Measurements from ENCODE around the gene KCNJ10.

The KCNJ10 gene

DNA sequence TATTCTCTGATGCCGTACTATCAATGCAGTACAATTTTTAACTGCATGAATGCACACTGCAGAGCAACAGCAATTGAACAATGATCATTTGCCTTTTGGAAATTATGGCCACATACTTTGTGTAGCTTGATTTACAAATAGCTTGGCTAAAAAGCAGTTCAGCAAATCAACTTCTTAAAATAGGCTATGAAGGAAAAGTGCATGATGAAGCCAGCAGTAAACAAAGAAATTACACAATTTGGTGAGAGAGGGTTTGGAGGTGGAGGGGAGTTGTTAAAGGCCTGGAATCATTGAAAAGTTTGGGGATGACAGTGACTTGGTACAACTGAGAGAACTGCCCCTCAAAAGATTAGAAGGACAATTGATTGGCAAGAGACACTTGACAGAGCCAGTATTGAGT lies 44.6 kb downstream of the KCNJ10 start:
- DNase-seq (ENCODE audit: extremely low read depth in 1 of 2, low read depth in 1 of 2), result no peak

DNA sequence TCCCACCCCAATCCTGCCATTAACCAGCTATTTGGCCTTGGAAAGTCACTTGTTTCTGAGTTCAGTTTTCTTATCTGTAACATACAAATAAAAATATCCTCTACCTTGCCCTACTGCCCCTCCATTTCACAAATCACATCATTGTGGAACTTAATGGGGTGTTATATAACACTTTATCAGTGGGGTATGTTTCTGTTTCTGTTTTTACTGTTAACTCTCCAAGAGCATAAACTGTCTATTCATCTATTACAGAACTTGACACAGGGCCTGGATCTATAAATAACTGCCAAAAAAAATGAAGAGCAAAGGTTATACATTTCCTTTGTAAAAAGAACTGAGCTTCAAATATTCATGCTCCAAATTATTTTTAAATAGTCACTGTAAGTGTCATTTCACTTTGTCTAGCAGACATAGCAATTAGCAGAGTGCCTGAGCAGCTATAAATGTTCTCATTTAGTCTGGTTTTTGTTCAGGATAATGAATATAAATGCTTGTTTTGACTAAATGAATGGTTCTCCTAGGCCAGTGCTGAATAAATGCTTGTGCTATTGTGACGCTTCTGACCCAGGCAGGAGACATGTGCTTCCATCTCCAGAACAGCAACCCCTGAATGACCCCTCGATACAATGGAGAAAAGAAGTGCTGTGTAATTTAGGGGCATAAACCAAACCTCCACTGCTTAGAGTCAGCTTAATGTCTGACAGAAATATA lies 45.6 kb downstream of the KCNJ10 start:
- no peak for DNase-seq (ENCODE audit: extremely low read depth in 1 of 2, low read depth in 1 of 2)

DNA sequence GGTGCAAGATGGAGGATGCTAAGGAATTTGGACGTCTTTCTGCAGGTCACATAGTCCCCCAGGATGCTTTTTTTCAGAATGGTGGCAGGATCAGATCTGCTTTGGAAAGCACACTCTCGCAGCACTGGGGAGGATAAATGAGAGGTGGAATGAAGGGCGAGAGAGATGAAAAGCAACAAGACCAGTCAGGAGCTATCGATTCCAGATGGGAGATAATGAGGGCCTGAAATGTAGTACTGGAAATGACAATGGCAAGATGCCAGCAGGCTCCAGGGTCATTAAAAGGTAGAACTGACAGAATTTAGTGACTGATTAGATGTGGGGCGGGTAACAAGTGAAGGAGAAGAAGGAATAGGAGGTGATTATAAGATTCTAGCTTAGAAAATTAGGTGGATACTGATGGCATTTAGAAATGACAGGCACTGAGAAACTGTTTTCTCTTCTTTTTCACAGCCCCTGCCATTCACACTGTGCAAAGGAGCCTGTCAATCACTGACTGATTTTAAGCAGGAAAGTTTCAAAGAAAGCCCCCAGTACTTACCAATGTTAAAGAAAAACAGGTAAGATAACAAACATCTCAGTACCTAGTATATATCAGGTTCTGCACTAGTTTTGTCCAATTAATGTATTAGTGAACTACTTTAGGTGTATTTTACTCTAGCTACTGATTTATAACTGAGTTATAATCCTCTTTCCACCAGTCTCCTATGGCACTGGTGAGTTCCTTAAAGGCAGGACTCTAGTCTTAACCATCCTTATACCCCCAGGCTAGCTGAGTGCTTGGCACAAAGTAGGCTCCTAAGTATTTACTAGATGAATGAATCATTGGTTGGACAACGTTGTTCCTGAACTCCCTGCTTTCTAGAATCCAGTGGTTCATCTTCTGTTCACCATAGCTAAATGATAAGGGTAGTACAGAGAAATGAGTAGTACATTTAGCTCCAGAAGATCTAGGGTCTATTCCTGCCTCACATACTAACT lies 47.3 kb downstream of the KCNJ10 start:
- DNase-seq (ENCODE audit: extremely low read depth in 1 of 2, low read depth in 1 of 2), result no peak

DNA sequence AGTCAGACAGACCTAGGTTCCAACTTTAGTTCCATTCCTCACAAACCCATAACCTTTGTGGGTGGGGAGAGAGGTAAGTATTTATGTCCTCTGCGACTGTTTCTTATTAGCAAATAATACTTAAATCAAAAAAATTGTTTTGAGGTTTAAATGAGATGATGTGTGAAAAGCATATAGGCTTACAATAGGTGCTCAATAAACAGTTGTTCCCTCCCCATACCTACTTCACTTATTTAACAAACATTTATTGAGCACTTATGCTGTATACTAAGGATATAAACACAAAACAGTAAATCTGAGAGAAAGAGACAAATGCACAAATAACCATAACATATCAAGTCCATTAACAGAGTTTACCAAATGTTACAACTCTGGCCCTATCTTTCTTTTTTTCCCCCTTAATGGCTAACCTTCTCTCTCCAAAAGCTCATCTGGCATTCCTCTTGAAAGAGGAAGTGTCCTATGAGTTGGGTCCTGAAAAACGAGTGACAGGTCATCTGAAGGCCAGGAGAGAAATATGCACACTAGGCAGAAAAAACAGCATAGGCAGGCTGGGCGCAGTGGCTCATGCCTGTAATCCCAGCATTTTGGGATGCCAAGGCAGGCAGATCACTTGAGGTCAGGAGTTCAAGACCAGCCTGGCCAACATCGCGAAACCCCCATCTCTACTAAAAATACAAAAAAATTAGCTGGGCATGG lies 48.4 kb downstream of the KCNJ10 start:
- no peak for DNase-seq (ENCODE audit: extremely low read depth in 1 of 2, low read depth in 1 of 2)

DNA sequence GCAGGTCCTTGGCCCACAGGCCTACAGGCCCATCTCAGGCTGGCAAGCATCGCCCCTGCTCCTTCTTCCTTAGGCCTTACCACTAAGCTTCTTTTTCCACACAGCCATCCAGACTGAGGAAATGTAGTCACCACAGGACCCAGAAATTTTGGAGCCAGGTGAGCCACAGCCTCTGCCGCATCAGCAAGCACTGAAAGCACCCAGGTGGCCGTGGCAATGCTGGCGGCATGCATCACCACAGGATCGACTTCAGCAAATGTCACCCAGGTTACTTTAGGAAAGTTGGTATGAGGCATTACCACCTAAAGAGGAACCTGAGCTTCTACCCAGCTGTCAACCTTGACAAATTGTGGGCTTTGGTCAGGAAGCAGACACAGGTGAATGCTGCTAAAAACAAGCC lies 49.8 kb downstream of the KCNJ10 start:
- DNase-seq (ENCODE audit: extremely low read depth in 1 of 2, low read depth in 1 of 2), result no peak

DNA sequence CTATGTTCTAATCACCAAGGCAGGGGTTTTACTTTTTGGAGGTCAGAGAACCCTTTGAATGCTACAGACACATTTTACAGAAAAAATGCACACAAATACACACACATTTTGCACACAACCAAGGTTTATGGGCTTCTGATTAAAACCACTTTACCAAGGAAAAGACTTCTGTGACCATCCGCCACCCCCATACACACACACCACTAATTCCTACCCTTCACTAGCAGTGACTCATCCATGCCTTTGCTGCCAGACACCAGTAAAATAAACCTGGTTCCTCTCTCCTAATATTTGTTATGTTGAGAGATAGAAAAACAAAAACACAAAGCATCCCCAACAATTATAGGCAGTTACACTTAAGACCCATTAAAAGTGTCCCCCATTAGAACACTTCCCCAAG lies 51.1 kb downstream of the KCNJ10 start:
- DNase-seq (ENCODE audit: extremely low read depth in 1 of 2, low read depth in 1 of 2), result no peak

DNA sequence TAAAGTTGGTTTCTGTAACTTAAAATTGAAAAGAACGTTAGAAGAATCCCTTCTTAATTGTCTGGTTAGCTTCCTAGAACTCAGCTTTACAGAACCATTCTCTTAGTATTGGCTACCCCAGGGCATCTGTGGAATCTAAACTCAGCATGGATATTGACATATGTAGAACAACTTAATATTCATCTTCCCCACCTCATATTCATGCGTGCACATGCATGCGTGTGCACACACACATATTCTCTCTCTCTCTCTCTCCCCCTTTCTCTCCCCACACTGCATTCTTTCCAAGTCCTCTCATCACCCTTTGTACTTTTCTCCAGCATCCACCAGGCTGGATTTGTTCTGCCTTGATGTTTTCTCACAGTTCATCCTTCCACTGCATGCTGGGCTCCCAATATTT lies 51.6 kb downstream of the KCNJ10 start:
- no peak for DNase-seq (ENCODE audit: extremely low read depth in 1 of 2, low read depth in 1 of 2)

DNA sequence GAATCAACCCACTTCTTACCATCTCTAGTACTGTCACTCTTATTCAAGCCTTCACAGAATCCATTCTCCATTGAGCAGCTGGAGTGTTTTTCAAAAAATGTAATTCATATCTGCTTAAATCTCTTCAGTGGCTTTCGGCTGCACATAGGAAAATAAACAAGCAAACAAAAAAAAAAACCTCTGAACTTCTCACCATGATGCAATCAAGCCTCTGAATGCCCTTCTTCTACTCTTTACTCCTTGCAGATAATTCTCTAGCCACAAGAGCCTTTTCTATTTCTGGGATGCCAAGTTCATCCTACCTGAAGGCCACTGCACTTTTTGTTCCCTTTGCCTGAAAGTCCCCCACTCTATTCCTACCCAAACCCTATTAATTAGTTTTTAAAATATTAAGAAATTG lies 52.4 kb downstream of the KCNJ10 start:
- no peak for DNase-seq (ENCODE audit: extremely low read depth in 1 of 2, low read depth in 1 of 2)

DNA sequence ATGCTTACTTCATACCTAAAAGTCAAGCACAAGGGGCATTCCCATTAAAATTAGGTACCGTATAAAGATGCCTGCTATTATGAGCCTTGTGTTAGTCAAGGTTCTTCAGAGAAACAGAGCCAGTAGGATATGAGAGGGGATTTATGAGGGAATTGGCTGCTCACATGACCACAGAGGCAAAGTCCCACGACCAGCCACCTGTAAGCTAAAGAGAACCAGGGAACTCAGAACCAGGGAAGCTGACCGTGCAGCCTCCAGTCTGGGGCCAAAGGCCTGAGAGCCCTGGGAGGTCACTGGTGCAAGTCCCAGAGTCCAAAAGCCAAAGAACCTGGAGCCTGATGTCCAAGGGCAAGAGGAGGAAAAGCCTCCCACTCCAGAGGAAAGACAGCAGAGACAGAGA lies 58.2 kb downstream of the KCNJ10 start:
- no peak for DNase-seq (ENCODE audit: extremely low read depth in 1 of 2, low read depth in 1 of 2)

DNA sequence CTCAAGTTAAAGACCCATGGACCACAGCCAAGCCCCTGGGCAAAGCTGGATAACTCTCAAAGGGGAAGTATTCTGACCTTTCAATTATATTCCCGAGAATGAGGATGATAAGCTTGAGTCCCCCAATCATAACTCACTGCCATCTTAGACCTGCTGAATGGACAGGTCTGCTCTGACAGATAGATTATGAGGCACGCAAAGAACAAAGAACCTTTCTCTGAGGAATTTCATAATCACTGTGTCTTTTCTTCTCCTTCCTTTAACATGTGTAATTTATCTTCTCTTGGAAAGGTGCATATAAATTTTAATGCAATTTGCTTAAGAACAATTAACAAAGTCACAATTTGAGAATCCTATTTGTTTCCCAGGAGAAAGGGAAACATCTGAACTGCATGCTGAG lies 60.2 kb downstream of the KCNJ10 start:
- DNase-seq (ENCODE audit: extremely low read depth in 1 of 2, low read depth in 1 of 2), result no peak

DNA sequence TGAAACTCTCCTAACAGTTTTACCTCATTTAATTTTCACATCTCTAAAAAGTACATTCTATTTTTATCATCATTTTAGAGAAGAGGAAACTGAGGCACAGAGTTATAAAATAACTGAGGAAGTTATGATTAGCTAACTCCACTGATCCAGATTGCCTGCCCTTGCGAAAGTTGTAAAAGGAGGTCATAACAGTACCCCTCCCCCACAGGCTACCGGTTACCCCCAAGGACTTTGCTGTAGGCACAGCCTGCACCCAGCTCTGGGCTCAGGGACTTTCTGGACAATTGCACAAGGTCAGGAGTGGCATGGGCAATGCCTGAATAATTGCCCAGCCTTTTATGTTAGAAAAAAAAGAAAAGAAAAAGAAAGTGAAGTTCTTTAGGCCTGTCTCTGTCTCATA lies 60.9 kb downstream of the KCNJ10 start:
- no peak for DNase-seq (ENCODE audit: extremely low read depth in 1 of 2, low read depth in 1 of 2)

DNA sequence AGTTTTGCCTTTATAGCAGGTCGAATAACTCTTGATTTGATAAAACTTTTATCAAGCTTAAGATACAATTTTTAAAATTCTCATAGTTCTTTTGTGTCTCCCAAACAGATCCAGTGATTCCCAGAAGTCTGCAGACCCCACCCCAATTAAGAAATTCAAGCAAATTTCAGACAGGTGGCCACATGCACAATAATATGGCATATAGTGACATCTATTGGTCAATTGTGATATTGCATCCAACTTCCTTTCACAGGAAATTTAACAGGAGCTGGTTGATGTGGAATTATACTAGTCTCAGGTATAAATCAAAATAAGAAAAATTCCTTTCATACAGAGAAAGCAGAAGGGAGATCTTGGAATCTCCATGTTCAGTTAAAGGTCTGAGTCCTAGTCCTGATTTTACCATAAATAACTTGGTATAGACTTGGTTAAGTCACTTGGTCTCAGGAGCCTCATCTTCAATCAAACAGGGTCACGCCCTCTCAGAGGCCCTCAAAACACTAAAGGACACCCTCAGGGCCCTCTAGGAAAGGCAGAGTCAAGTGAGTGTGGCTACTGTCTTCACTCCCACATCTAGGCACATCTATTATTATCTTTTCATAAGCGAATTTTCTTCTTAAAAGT lies 62.3 kb downstream of the KCNJ10 start:
- no peak for DNase-seq (ENCODE audit: extremely low read depth in 1 of 2, low read depth in 1 of 2)

DNA sequence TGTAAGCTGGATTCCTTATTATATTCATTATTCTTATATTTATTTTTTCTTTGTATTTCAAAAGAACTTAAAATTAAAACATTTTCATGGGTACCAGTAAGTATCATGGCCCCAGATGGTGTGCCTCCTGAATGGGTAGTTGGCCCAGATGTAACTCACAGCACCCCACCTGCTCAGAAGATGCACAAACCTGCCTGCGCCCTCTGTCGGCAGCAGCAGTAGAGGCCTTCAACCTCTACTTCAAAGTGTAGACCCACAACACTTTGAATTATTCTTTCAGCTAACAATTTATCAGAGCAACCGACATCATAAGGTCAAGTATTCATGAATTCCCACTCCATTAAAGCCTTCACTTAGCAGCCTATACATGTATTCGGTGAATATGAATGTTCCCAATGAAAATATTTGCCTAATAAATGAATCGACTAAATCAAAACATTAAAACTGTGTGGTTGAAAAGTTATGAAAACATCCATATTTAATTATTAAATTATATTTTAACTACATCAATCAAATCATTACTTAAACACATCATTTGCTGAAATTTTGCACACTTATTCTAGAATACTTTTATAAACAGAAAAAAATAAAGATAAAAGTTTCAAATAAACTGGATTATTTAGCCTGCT lies 63.5 kb downstream of the KCNJ10 start:
- DNase-seq (ENCODE audit: extremely low read depth in 1 of 2, low read depth in 1 of 2), result peak; percentile 18 to 54

DNA sequence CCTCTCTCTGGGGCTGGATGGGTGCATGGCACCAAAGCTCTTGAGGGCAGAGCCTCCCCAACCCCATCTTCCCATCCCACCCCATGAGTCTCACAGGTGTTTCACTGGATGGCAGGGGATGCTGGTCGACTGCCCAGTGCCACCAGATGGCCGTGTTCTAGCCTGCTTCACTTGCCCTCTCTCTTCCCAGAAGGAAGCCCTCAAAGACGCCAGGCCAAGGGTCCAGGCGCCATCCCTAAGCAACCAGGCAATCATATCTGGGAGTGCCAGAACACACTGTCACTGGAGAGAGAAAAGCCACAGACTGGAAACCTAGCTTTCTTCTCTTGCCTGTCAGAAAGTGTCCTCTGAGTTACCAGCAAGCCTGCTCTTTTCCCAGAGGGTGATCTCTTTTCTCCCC lies 64.9 kb downstream of the KCNJ10 start:
- no peak for DNase-seq (ENCODE audit: extremely low read depth in 1 of 2, low read depth in 1 of 2)

DNA sequence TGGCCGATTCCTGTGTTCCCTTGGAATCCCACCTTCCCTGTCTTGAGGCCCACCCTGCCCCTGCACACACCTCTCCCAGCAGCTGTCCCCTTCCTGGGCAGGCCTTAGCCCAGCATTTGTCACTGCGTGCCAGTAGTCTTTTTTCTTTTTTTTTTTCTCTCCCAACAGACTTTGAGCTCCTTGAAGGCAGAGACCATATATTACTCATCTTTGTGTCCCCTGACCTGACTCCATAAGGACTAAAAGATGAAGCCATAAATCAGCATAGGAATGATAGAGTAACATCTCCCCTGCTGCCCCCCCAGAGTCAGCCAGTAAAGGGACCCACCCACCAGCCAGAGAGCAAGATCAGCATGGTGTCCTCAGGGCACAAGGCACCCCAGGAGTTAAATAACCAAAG lies 65.5 kb downstream of the KCNJ10 start:
- no peak for DNase-seq (ENCODE audit: extremely low read depth in 1 of 2, low read depth in 1 of 2)

DNA sequence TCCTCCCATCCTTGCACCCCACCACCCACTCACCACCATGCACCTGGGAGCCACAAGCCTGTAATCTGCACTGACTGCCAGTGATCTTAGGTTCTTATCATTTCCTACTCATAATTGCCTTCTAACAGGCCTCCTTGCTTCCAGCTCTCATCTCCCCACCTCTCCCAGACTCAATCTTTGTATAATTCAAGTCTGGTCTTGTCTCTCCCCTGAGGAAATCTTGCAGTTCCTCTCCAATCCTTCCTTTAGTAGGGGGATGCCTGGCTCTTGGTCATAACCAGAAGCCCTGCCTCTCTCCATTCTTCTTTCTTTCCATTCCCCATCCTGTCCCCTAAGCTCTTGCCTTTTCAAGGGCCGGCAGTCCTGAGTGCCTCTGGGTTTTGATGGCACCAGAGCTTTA lies 66.0 kb downstream of the KCNJ10 start:
- no peak for DNase-seq (ENCODE audit: extremely low read depth in 1 of 2, low read depth in 1 of 2)

DNA sequence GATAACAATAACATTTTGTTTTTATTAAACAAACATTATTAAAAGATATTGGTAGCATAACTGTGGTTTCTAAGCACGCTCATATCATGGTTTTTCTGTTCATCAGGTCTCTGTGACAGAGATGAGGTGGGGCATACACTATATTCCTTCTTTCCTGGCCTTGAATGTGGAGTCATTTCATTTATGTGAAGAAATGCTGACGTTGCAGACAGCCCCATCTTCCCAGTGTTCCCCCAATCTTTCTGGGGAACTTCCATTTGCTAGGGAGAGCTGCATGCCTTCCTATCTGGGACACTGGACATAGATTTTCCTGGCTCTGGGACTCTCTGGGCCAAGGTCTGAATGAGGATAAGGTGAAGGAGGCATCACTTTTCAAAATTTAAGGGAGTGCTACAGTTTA lies 68.5 kb downstream of the KCNJ10 start:
- no peak for DNase-seq (ENCODE audit: extremely low read depth in 1 of 2, low read depth in 1 of 2)

DNA sequence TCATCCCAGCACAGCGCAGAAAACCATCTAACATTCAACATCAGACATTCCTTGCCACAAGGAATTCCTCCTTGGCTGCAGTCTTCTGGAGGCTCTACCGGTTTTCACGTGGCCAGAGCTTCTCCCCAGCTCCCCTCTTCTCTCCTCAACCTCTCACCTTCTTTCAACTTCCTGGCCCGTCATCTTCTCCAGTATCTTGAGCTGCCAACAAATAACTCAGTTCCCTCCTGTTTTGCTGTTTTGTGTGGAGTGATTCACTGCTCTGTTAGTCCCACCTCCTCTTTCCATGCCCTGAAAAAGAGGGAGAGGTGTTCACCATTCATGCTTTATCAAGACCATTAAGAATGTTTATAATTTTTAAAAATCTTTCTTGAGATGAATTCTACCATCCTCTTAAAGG lies 70.8 kb downstream of the KCNJ10 start:
- no peak for DNase-seq (ENCODE audit: extremely low read depth in 1 of 2, low read depth in 1 of 2)

DNA sequence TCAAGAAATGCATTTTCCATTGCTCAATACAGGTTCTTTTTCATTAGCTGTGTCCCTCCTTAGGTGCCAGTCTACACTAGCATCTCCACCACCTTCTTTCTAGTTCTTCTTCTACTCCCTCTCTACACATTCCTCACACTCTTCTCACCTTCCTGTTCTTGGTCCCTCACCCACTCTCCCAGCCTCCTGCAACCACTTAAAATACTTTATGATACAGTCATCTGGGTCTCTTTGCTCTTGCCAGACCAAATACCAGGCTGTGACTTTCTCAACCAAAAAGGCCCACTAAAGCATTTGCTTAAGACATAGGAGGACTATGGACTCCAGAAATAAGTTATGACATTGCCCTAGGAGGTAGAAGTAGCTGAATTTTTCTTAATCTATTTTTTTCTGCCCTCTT lies 73.3 kb downstream of the KCNJ10 start:
- no peak for DNase-seq (ENCODE audit: extremely low read depth in 1 of 2, low read depth in 1 of 2)

DNA sequence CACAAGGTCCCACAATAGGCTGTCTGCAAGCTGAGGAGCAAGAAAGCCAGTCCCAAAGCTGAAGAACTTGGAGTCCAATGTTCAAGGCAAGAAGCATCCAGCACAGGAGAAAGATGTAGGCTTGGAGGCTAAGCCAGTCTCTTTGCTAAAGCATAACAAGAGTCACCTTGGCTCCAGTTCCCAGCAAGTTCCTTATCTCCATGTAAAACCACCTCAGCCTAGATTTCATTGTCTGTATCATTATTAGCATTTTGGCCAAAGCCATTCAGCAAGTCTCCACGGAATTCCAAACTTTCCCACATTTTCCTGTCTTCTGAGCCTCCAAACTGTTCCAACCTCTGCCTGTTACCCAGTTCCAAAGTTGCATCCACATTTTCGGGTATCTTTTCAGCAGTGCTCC lies 75.1 kb downstream of the KCNJ10 start:
- no peak for DNase-seq (ENCODE audit: extremely low read depth in 1 of 2, low read depth in 1 of 2)

DNA sequence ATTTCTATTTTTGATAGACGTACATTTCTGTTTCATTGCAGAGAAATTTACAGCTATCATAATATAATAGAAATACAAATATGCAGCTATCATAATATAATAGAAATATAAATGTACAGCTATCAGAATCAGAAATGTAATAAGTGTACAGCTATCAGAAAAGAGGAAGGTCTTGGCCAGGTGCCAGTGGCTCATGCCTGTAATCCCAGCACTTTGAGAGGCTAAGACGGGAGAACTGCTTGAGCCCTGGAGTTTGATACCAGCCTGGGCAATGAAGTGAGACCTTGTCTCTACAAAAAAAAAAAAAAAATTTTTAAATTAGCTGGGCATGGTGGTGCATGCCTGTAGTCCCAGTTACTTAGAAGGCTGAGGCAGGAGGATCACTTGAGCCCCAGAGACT lies 76.0 kb downstream of the KCNJ10 start:
- DNase-seq (ENCODE audit: extremely low read depth in 1 of 2, low read depth in 1 of 2), result no peak
